ENCODE data around the gene KRTAP4-5.
"Not testable (repeated sequence)": the region's sequence is repeated elsewhere in the genome, so short reads cannot be mapped to it uniquely, and the experiment has no call there.

Gene KRTAP4-5

GRCh38 chr17:41149652-41149985 lies at the start of gene KRTAP4-5:
Gene KRTAP4-5, minus strand, starts transcription at chr17:41149825. Its CDS starts 58 bp downstream, at chr17:41149767.
- no peak for DNase-seq (ENCODE audit: low spot score)

GRCh38 chr17:41196068-41196467 lies 46.4 kb upstream of the KRTAP4-5 start:
- no peak for DNase-seq (ENCODE audit: low spot score)

- no peak for DNase-seq (ENCODE audit: low spot score)
These were observed 40.7 kb upstream of the KRTAP4-5 start for GRCh38 chr17:41190328-41190727.

GRCh38 chr17:41189837-41190318 lies 40.3 kb upstream of the KRTAP4-5 start, which contains the start of gene KRTAP9-1:
Gene KRTAP9-1, plus strand, starts transcription at chr17:41189887. Its CDS starts 0 bp downstream, at chr17:41189887.
- DNase-seq (ENCODE audit: low spot score): not testable (repeated sequence)

GRCh38 chr17:41186872-41187271 lies 37.2 kb upstream of the KRTAP4-5 start:
- DNase-seq (ENCODE audit: low spot score): no peak

GRCh38 chr17:41185001-41185400 lies 35.4 kb upstream of the KRTAP4-5 start:
- DNase-seq (ENCODE audit: low spot score): no peak

GRCh38 chr17:41184480-41184961 lies 34.9 kb upstream of the KRTAP4-5 start, which contains the start of gene KRTAP4-1:
Gene KRTAP4-1, minus strand, starts transcription at chr17:41184911. Its CDS starts 57 bp downstream, at chr17:41184854.
- DNase-seq (ENCODE audit: low spot score): no peak

GRCh38 chr17:41178843-41179616 lies 29.4 kb upstream of the KRTAP4-5 start:
- no peak for DNase-seq (ENCODE audit: low spot score)

GRCh38 chr17:41178341-41178740 lies 28.7 kb upstream of the KRTAP4-5 start:
- peak; percentile 26 for DNase-seq (ENCODE audit: low spot score)

- no peak for DNase-seq (ENCODE audit: low spot score)
These were observed 28.2 kb upstream of the KRTAP4-5 start, which contains the start of gene KRTAP4-2 for GRCh38 chr17:41177727-41178271. Gene KRTAP4-2, minus strand, starts transcription at chr17:41178221. Its CDS starts 57 bp downstream, at chr17:41178164.

- DNase-seq (ENCODE audit: low spot score): peak; percentile 4
These were observed 27.2 kb upstream of the KRTAP4-5 start for GRCh38 chr17:41176744-41177387.

- DNase-seq (ENCODE audit: low spot score): no peak
These were observed 22.3 kb upstream of the KRTAP4-5 start for GRCh38 chr17:41171886-41172285.

- no peak for DNase-seq (ENCODE audit: low spot score)
These were observed 18.5 kb upstream of the KRTAP4-5 start, which contains the start of gene KRTAP4-3 for GRCh38 chr17:41168121-41168520. Gene KRTAP4-3, minus strand, starts transcription at chr17:41168221. Its CDS starts 49 bp downstream, at chr17:41168172.

GRCh38 chr17:41167561-41167960 lies 17.9 kb upstream of the KRTAP4-5 start:
- no peak for DNase-seq (ENCODE audit: low spot score)

- DNase-seq (ENCODE audit: low spot score): no peak
These were observed 14.2 kb upstream of the KRTAP4-5 start for GRCh38 chr17:41163828-41164227.

- no peak for DNase-seq (ENCODE audit: low spot score)
These were observed 11.0 kb upstream of the KRTAP4-5 start, which contains the start of gene KRTAP4-4 for GRCh38 chr17:41160648-41161047. Gene KRTAP4-4, minus strand, starts transcription at chr17:41160748. Its CDS starts 57 bp downstream, at chr17:41160691.

- not testable (repeated sequence) for DNase-seq (ENCODE audit: low spot score)
These were observed 10.6 kb upstream of the KRTAP4-5 start for GRCh38 chr17:41160190-41160589.

- DNase-seq (ENCODE audit: low spot score): peak; percentile 70
These were observed 4.2 kb upstream of the KRTAP4-5 start for GRCh38 chr17:41153856-41154255.

GRCh38 chr17:41151525-41151924 lies 1.9 kb upstream of the KRTAP4-5 start:
- no peak for DNase-seq (ENCODE audit: low spot score)

- DNase-seq (ENCODE audit: low spot score): no peak
These were observed 401 bp upstream of the KRTAP4-5 start for GRCh38 chr17:41150026-41150425.

- not testable (repeated sequence) for DNase-seq (ENCODE audit: low spot score)
These were observed 514 bp downstream of the KRTAP4-5 start for GRCh38 chr17:41148971-41149651.

Data from pons (tissue), 1 donor.